ENCODE results near the gene AATF. TPM values are rescaled to one million over a fixed set of nuclear protein-coding genes. Genes with fewer than 3 reads are reported as not detected.
A peak's percentile ranks its signal among the peaks of the same experiment; 100 is the strongest.

AATF gene
- polyA plus RNA-seq, 3 donors = 48.2 to 52.1 (median 51.6) TPM

DNA sequence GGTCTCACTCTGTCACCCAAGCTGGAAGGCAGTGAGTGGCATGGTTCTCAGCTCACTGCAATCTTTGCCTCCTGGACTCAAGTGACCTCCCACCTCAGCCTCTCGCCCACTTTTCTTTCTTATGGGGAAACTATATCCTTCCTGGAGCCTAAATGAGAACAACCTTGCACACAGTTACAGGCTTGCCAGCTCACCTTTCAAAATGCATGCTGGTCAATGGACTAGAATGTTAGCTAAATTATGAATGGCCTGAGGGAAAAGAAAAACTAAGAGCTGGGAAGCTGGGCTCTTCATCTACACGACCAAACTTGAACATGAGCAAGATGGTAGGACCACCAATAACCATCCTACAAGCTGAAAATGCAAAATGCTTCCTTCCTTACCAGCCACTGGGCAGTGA lies 22.1 kb upstream of the AATF start:
- DNase-seq (ENCODE audit: extremely low read depth in 1 of 11, low read depth in 9 of 11, low spot score in 4 of 11) = no peak

DNA sequence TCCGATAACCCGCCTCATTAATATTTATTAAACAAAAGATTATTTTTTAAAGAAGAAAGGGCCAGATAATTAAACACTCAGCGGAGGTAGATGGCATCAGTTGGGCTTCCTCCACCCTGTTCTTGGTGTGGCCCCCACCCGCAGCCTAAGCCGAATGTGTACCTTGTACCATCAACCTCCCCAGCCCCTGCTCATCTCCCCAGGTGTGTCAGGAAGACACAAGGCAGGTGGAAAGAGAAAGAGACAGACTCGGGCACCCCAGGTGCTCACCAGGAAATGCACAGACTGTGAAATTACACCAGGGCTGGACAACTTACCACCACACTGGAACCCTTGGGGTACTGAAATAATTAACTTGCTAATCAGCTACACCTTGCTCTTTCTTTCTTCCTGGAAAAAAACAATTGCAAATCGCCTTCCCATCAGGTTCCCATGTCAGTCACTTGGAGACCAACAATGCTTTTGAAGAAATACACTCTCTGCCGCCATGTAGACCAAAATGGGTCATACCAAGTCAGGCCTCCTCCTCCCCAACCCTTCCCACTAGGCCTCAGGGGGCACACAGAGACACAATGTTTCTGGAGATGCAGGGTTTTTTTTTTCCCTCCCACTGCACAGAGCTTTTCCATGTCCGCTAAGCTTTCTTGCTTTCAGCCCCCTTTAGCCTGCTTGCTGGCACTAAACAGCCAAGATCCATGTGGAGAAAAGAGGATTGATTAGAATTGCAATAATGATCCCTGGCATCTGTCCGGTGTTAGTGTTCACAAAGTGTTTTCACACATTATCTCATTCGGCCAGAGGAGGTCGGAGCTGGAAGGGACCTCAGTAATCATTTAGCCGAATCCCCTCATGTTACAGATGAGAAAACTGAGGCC lies 20.0 kb upstream of the AATF start:
- DNase-seq (ENCODE audit: extremely low read depth in 1 of 11, low read depth in 9 of 11, low spot score in 4 of 11) = no peak

DNA sequence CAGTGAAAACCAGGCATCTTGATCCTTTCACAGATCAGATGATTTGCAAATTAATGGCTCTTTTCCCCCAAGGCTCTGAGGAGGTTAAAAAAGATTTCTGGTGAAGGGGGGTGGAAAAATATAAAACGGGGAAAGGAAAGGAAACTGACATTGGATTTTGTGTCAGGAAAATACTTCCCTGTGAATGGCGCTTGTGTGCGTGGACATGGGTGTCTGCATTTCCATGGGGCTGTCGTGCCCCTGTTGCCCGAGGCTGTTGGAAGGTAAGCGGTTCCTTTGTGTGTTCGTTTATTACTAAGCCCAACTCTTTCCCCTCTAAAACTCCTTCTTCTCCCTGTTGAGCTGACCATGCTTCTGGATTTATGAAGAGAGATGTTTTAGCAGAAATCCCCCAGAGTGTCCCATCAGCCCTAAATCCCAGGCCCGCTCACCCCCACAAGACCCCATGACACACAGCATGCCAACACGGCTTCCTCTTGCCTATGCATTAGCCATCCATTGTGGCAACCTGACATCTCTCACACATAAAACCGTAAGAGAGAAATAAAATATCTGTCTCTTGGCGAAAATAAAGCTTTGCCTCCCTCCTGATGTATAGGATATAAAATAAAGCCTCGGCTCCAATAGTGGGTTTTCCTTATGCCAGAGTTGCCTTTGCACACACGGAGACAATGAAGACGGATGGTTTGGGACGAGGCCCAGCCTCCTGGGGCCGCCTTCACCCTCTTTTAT lies 18.7 kb upstream of the AATF start:
- no peak for DNase-seq (ENCODE audit: extremely low read depth in 1 of 11, low read depth in 9 of 11, low spot score in 4 of 11)

DNA sequence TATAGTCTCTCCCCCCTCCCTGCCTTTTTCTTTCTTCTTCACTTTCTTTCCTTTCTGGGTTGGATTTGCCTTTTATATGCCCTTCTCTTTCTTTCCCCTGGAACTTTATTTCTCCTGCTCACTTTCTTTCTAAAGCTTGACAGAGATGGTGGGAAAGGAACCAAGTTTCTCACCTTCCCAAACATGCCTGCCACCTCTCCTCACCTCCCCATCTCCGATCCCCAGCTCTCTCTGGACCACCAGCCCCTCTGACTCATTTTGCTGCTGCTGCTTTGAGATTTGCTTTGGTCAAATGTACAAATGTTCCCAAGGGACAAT lies 18.2 kb upstream of the AATF start:
- no peak for DNase-seq (ENCODE audit: extremely low read depth in 1 of 11, low read depth in 9 of 11, low spot score in 4 of 11)

DNA sequence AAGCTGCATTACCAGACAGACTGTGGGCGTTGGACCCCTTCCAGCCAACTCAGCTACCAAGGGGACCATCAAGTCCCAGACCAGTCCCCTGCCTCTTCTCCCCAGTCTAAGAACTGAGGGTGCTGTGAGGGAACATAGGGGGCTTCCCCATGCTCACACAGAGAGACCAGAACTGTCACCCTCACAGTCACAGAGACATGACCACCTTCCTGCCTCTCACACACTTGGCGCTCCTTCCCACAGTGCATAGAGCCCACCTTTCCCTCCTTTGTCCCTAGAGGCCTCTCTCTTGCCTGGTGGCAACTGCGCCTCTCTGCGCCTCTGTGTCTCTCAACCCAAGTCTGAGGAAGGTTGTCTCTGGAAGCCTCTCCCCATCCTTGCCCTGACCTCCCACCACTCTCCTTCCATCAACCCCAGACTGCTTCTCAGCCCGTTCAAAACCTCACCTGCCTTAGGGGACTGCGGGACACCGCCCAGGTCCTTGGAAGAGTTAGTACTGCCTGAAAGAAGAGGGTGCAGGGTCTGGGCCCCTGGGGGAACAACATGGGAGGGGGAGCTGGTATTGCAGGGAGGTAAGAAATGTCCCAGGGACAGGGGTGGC lies 17.6 kb upstream of the AATF start:
- no peak for DNase-seq (ENCODE audit: extremely low read depth in 1 of 11, low read depth in 9 of 11, low spot score in 4 of 11)

DNA sequence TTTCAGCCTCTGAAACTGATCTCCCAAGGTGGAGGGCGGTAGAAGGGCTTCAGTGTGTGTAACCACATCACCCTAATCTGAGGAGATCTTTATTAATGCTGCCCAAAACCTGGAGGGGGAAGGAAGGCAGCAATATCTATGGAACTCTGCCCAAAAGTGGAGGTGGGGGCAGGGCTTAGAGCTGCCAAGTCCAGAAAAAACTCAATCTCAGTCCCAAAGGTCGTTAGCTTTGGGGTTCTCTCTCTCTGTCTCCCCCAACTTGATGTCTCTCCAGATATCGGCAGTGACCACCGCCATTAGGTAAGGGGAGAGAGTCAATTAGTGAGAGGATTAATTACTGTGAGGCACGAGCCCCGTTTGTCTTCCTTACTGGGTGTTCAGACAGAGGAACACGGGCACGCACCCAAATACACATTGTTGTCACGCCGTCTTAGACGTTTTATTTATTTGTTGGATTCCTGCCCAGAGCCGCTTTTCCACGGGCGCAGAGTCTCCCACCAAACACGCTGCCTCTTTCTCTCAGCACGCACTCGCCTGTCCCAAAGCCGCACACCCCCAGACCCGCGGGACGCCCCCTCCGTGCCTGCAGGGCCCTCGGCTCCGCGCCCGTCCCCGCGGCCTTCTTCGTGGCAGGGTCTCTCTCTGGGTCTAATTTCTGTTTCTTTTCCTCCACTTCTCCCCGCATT lies 16.9 kb upstream of the AATF start:
- no peak for DNase-seq (ENCODE audit: extremely low read depth in 1 of 11, low read depth in 9 of 11, low spot score in 4 of 11)

GRCh38 chr17:36932383-36932693 lies 16.4 kb upstream of the AATF start:
- DNase-seq (ENCODE audit: extremely low read depth in 1 of 11, low read depth in 9 of 11, low spot score in 4 of 11) = no peak

DNA sequence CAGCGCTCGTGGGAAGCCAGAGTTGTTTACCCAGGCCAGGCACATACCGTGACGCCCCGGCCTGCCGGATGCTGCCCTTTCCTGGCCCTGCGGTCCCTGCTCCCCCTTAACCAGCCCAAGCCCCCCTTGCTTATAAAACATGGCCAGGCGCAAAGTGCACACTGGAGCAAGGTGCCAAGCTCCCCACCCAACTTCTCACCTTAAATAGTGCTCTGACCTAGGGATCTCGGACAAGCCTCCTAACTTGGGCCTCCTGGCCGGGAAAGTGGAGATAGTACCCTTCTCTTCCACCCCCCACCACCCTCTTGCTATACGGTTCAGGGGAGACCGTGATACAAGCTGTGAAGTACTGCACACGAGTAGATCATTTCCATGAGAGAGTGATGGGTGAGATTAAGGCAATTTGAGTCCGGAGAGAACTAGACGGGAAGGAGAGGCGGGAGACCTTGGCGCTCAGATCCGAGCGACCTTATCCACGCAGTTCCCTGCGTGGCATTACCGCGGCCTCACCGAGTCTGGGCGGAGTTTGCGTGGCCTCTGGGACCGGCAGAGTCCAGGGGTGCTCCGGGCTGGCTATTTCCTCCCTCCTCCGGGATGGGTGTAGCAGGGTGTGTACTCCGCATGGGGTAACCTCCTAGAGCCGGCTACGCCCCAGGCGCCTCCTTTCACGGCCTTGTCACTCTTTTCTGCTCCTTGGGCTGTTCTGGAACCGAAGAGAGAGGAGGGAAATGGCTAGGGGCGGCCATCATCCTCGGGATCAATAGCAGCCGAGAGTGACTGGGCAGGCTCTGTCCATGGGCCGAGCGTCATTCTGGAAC lies 15.9 kb upstream of the AATF start:
- DNase-seq (ENCODE audit: extremely low read depth in 1 of 11, low read depth in 9 of 11, low spot score in 4 of 11) = no peak

DNA sequence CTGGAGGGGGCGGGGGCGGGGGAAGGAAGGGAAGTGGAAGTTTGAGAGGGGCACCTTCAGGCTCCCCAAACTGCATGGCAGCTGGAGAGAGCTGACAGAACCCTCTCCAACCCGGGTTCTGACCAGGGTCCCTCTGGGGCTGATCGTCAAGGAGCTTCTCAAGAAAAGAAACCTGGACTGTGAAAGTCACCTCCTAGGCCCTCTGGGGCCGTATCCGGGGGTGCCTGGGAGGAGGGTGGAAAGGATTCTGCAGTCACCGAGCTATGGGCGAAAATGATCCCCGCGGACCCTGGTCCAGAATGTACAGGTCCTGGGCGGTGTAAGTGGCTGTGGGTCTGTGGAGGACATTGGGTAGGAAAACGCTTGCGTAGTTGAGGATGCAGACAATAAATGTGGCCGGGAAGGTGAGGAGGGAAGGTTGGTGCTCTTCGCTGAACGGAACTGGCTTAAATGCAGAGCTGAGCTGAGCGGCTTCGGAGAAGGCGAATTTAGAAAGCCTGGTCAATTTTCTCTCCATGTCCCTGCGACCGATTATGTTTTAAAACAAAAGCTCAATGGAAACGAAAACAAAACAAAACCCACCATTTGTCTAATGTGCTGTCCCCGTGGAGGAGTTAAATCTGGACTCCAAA lies 15.1 kb upstream of the AATF start:
- DNase-seq (ENCODE audit: extremely low read depth in 1 of 11, low read depth in 9 of 11, low spot score in 4 of 11) = no peak

DNA sequence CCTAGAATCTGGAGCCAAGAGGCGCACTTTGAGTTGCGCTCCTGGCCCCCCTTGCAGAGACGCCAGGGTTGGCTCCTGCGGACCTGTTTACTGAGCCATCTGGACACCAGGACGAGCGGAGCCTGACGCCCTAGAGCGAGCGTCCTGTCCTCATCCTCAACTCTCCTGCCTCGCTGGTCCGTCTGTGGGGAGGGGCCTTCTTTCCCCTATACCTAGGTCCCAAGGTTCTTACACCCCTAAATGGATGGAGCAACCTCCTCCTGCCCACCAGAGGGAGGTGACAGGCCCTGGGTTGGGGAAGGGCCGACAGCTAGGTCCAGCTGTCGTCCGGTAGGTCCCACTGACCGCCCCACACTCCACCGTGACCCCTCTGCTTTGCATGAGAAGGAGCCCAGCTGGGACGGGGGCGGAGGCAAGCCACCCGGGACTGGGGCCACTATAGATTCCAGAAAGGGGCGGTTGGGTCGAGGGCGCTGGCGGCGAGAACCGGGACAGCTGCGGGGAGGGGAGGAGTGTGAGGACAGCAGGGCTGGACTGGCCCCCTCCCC lies 14.5 kb upstream of the AATF start:
- no peak for DNase-seq (ENCODE audit: extremely low read depth in 1 of 11, low read depth in 9 of 11, low spot score in 4 of 11)

GRCh38 chr17:36934692-36935630 lies 13.8 kb upstream of the AATF start:
- no peak for DNase-seq (ENCODE audit: extremely low read depth in 1 of 11, low read depth in 9 of 11, low spot score in 4 of 11)

- DNase-seq (ENCODE audit: extremely low read depth in 1 of 11, low read depth in 9 of 11, low spot score in 4 of 11) = no peak
Measured at GRCh38 chr17:36935671-36936454, 12.9 kb upstream of the AATF start.

DNA sequence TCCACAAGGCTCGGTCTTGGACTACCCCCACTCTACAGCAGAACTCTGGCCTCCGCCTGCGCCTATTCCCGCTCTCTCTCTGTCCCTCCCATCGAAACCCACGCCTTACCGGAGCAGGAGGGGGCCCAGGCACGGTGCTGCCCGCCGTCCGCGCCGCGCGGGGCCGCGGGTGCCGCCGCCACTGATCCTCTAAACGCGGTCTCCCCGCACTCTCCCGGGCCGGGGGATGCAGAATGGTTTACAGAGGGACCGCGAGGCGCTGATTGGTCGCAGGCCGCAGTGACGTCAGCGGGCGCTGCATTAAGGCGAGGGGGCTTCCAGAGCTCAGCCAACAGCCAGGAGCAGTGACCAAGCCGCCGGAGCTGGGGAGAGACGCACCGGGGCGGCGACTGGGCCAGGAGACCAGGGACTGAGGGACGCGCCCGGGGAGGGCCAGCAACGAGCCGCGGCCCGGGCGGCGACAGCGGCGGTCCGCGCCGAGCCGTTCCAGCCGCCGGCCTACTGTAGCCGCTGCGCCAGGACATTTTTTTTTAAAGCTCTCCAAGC lies 12.2 kb upstream of the AATF start:
- peak in 3 of 11 donors; percentile 68 to 84 (median 80) for DNase-seq (ENCODE audit: extremely low read depth in 1 of 11, low read depth in 9 of 11, low spot score in 4 of 11)

- DNase-seq (ENCODE audit: extremely low read depth in 1 of 11, low read depth in 9 of 11, low spot score in 4 of 11) = no peak
Measured at GRCh38 chr17:36937001-36937958, 11.5 kb upstream of the AATF start, which contains the start of gene LHX1. TSS of gene LHX1 (plus strand) at chr17:36937475. CDS start at chr17:36938198, 723 bp downstream.

- no peak for DNase-seq (ENCODE audit: extremely low read depth in 1 of 11, low read depth in 9 of 11, low spot score in 4 of 11)
Measured at GRCh38 chr17:36937959-36938565, 10.7 kb upstream of the AATF start.

Measured in renal cortex interstitium (tissue), 11 donors.